Activated CD4-positive, alpha-beta memory T cell treated with anti-CD3 and anti-CD28 coated beads, Interleukin-2, amount 10 ng/mL, durations not matched to agents 7 days and 5 days (primary cell): ENCODE data around the gene KCNQ1. TPM values are rescaled to one million over a fixed set of nuclear protein-coding genes. Genes with fewer than 3 reads are reported as not detected.

Experiments
- CTCF ChIA-PET: fragments of 350-600 bp; sonication (Branson Sonifier 250); formaldehyde crosslinking; loops from one replicate; lab custom pipeline; 2021; ENCODE audit warnings: antibody characterized with exemption, inconsistent platforms; lab: Charles Lee
- POLR2A ChIA-PET: fragments of 350-600 bp; sonication (Branson Sonifier 250); formaldehyde crosslinking; loops from one replicate; lab custom pipeline; 2021; ENCODE audit warnings: antibody characterized with exemption; lab: Charles Lee
- DNase-seq: peaks from one replicate; pipeline ENCODE4 v3.0.0-alpha.2; 2020
- H3K27ac Mint-ChIP-seq: one replicate; pipeline ENCODE4 v1.8.0; 2021; ENCODE audit warnings: mild to moderate bottlenecking, mixed read lengths
- H3K27me3 Mint-ChIP-seq: one replicate; pipeline ENCODE4 v1.8.0; 2021; ENCODE audit warnings: mixed read lengths
- H3K36me3 Mint-ChIP-seq: one replicate; pipeline ENCODE4 v1.8.0; 2021; ENCODE audit warnings: low read depth, mixed read lengths
- H3K4me1 Mint-ChIP-seq: one replicate; pipeline ENCODE4 v1.8.0; 2021; ENCODE audit warnings: mixed read lengths
- H3K4me3 Mint-ChIP-seq: one replicate; pipeline ENCODE4 v1.8.0; 2021; ENCODE audit warnings: mild to moderate bottlenecking, mixed read lengths
- H3K9me3 Mint-ChIP-seq: one replicate; pipeline ENCODE4 v1.8.0; 2021; ENCODE audit warnings: mixed read lengths
- total RNA-seq, 2 experiments: library from RNA; stranded (reverse); gene quantifications; one replicate each; pipeline ENCODE4 v1.2.3, GENCODE V29; 2021

Gene KCNQ1
- total RNA-seq, 2 experiments from 2014 or later: 14.8 to 15.0 TPM

- CTCF ChIA-PET: no interaction called here
- Mint-ChIP-seq H3K36me3 (no peaks in the 10 kb centered on the region), H3K4me1 (no peaks in the 10 kb centered on the region), H3K9me3 (no peaks in the 10 kb centered on the region), H3K27ac (no peak overlapping the region), H3K4me3 (no peak overlapping the region), H3K27me3 (no peaks in the 10 kb centered on the region)
- POLR2A ChIA-PET: no interaction called here
- DNase-seq: no peak
Measured at GRCh38 chr11:2673871-2674471, 229.2 kb downstream of the KCNQ1 start.

- DNase-seq: no peak
- Mint-ChIP-seq H3K36me3 (no peaks in the 10 kb centered on the region), H3K27ac (no peak overlapping the region), H3K4me1 (no peaks in the 10 kb centered on the region), H3K9me3 (no peaks in the 10 kb centered on the region), H3K27me3 (no peaks in the 10 kb centered on the region), H3K4me3 (no peak overlapping the region)
- ChIA-PET POLR2A (no interaction called here), CTCF (interaction anchor here (0.7 kb wide), 1 partner anchor 255 kb away, joined by 5 read pairs; no protein-coding TSS in a partner anchor)
Measured at GRCh38 chr11:2674658-2675131, 229.9 kb downstream of the KCNQ1 start.

DNA sequence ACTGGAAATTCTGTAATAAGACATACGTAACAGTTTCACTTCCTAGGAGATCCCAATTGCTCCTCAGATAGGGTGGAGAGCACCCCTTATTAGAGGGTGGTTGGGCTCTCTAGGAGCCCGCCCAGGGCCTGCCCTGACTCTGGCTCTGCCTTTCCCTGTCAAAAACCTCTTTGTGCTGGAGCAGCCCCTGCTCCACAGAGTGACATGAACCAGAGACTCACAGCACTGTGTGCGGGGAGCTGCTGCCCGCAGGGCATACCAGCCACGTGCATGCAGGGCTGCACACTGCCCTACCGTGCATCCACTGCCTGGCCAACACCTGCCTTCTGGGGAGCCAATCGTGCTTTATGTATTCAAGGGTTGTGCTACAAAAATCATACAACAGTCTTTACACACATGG is 230.7 kb downstream of the KCNQ1 start:
- no peak for DNase-seq
- H3K4me3 Mint-ChIP-seq: no peak overlapping the region
- ChIA-PET POLR2A (no interaction called here), CTCF (no interaction called here)
- no peaks in the 10 kb centered on the region for H3K36me3 Mint-ChIP-seq
- no peak overlapping the region for H3K27ac Mint-ChIP-seq
- H3K9me3 Mint-ChIP-seq: no peaks in the 10 kb centered on the region
- H3K27me3 Mint-ChIP-seq: no peaks in the 10 kb centered on the region
- no peaks in the 10 kb centered on the region for H3K4me1 Mint-ChIP-seq

GRCh38 chr11:2677127-2677526 is 232.3 kb downstream of the KCNQ1 start:
- no peak for DNase-seq
- POLR2A ChIA-PET: no interaction called here
- CTCF ChIA-PET: no interaction called here
- H3K9me3 Mint-ChIP-seq: no peaks in the 10 kb centered on the region
- no peak overlapping the region for H3K27ac Mint-ChIP-seq
- H3K4me1 Mint-ChIP-seq: no peaks in the 10 kb centered on the region
- no peaks in the 10 kb centered on the region for H3K27me3 Mint-ChIP-seq
- no peaks in the 10 kb centered on the region for H3K36me3 Mint-ChIP-seq
- no peak overlapping the region for H3K4me3 Mint-ChIP-seq

- CTCF ChIA-PET: no interaction called here
- no peak overlapping the region for H3K4me3 Mint-ChIP-seq
- no peak for DNase-seq
- H3K27me3 Mint-ChIP-seq: no peaks in the 10 kb centered on the region
- no peaks in the 10 kb centered on the region for H3K4me1 Mint-ChIP-seq
- H3K9me3 Mint-ChIP-seq: no peaks in the 10 kb centered on the region
- no peak overlapping the region for H3K27ac Mint-ChIP-seq
- POLR2A ChIA-PET: interaction anchor here (1.1 kb wide), 1 partner anchor 23 kb away, joined by 3 read pairs; no protein-coding TSS in a partner anchor
- H3K36me3 Mint-ChIP-seq: no peaks in the 10 kb centered on the region
Measured at GRCh38 chr11:2678396-2678795, 233.6 kb downstream of the KCNQ1 start.

DNA sequence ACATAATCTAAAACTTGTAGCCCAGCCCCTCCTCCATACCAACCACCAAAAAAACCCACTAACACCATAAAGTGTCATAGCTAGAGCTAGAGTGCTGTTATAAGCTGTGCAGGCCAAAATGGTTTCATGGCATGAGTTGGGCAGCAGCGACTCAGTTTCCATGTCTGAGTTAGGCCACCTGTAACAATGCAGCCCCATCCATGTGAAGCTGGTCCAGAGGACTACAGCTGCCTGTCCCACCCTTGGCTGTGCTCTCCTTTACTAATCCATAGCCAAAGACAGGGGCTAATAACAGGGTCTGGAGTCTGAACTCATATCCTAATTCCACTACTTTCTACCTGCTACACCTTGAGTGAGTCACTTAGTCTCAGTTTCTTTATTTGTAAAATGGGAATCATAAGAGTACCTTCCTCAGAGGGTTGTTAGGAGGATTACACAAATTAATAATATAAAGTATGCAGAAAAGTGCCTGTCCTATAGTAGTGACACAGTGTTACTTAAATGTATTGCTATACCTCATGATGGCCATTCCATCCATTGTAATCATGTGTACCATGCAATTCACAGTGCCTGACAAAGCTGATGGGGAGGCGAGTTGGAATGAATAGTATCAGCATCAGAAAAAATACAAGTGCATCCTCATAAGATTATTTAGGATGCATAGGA is 234.3 kb downstream of the KCNQ1 start:
- Mint-ChIP-seq H3K27ac (no peak overlapping the region), H3K9me3 (no peaks in the 10 kb centered on the region), H3K4me3 (no peak overlapping the region), H3K36me3 (no peaks in the 10 kb centered on the region), H3K4me1 (no peaks in the 10 kb centered on the region), H3K27me3 (no peaks in the 10 kb centered on the region)
- DNase-seq: no peak
- ChIA-PET POLR2A (interaction anchor here (1.1 kb wide), 1 partner anchor 23 kb away, joined by 3 read pairs; no protein-coding TSS in a partner anchor), CTCF (no interaction called here)

- Mint-ChIP-seq H3K36me3 (no peaks in the 10 kb centered on the region), H3K9me3 (no peaks in the 10 kb centered on the region), H3K4me3 (no peak overlapping the region), H3K27me3 (no peaks in the 10 kb centered on the region), H3K27ac (no peak overlapping the region), H3K4me1 (no peaks in the 10 kb centered on the region)
- POLR2A ChIA-PET: no interaction called here
- CTCF ChIA-PET: no interaction called here
- no peak for DNase-seq
Measured at GRCh38 chr11:2681408-2682145, 236.8 kb downstream of the KCNQ1 start.

DNA sequence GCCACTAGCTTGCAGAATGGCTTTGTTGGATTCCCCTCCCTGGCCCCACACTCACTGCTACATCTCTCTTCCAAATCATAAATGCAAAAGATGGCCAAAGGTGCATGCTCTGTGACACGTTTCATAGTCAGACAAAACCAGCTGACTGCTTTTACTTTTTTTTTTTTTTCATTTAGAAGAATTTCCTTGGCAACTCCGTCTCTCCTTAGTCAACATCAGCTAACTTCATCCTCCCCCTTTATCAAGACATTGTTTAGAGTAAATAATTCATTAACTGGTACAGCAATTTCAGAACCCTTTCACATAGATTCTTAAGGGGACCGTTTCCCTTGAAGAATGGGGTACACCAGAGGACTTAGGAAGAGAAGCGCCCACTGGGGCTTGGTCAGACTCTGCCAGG is 239.0 kb downstream of the KCNQ1 start:
- Mint-ChIP-seq H3K4me3 (no peak overlapping the region), H3K9me3 (no peaks in the 10 kb centered on the region), H3K4me1 (no peaks in the 10 kb centered on the region), H3K27ac (no peak overlapping the region), H3K36me3 (no peaks in the 10 kb centered on the region), H3K27me3 (no peaks in the 10 kb centered on the region)
- DNase-seq: no peak
- CTCF ChIA-PET: no interaction called here
- POLR2A ChIA-PET: interaction anchor here (1.1 kb wide), 1 partner anchor 14 kb away, joined by 3 read pairs; no protein-coding TSS in a partner anchor

- H3K9me3 Mint-ChIP-seq: no peaks in the 10 kb centered on the region
- no peak overlapping the region for H3K4me3 Mint-ChIP-seq
- H3K27me3 Mint-ChIP-seq: no peaks in the 10 kb centered on the region
- ChIA-PET POLR2A (no interaction called here), CTCF (no interaction called here)
- no peak overlapping the region for H3K27ac Mint-ChIP-seq
- no peaks in the 10 kb centered on the region for H3K36me3 Mint-ChIP-seq
- H3K4me1 Mint-ChIP-seq: no peaks in the 10 kb centered on the region
- DNase-seq: no peak
Measured at GRCh38 chr11:2684581-2684980, 239.8 kb downstream of the KCNQ1 start.

GRCh38 chr11:2685051-2685450 is 240.2 kb downstream of the KCNQ1 start:
- POLR2A ChIA-PET: no interaction called here
- CTCF ChIA-PET: no interaction called here
- Mint-ChIP-seq H3K36me3 (no peaks in the 10 kb centered on the region), H3K27me3 (no peaks in the 10 kb centered on the region), H3K4me3 (no peak overlapping the region), H3K27ac (no peak overlapping the region), H3K4me1 (no peaks in the 10 kb centered on the region), H3K9me3 (no peaks in the 10 kb centered on the region)
- DNase-seq: no peak

- ChIA-PET POLR2A (no interaction called here), CTCF (no interaction called here)
- H3K27me3 Mint-ChIP-seq: no peaks in the 10 kb centered on the region
- no peak overlapping the region for H3K4me3 Mint-ChIP-seq
- no peaks in the 10 kb centered on the region for H3K4me1 Mint-ChIP-seq
- no peak overlapping the region for H3K27ac Mint-ChIP-seq
- no peaks in the 10 kb centered on the region for H3K36me3 Mint-ChIP-seq
- no peak for DNase-seq
- H3K9me3 Mint-ChIP-seq: no peaks in the 10 kb centered on the region
Measured at GRCh38 chr11:2685566-2686359, 241.0 kb downstream of the KCNQ1 start.

GRCh38 chr11:2686360-2687222 is 241.8 kb downstream of the KCNQ1 start:
- no peak overlapping the region for H3K4me3 Mint-ChIP-seq
- H3K27ac Mint-ChIP-seq: no peak overlapping the region
- POLR2A ChIA-PET: no interaction called here
- H3K36me3 Mint-ChIP-seq: no peaks in the 10 kb centered on the region
- H3K4me1 Mint-ChIP-seq: no peaks in the 10 kb centered on the region
- no peak for DNase-seq
- H3K27me3 Mint-ChIP-seq: no peaks in the 10 kb centered on the region
- no peaks in the 10 kb centered on the region for H3K9me3 Mint-ChIP-seq
- CTCF ChIA-PET: no interaction called here
